K562 (cell line): ENCODE measurements around the gene GP2. TPM values are rescaled to one million over a fixed set of nuclear protein-coding genes. Genes with fewer than 3 reads are reported as not detected.

Source experiments
- EWSR1 ChIP-seq: fragments of 450-650 bp; IDR thresholded peaks from 2 replicates; pipeline ENCODE4 v1.6.1; 2018; ENCODE audit warnings: borderline replicate concordance, mild to moderate bottlenecking, low read depth, moderate library complexity; ENCODE audit not compliant: partially characterized antibody
- FOS ChIP-seq: IDR thresholded peaks from 3 replicates; pipeline ENCODE4 v1.6.1; 2011; ENCODE audit not compliant: insufficient read length; ENCODE audit errors: extremely low read depth
- L3MBTL2 ChIP-seq: fragments of 450-650 bp; IDR thresholded peaks from 2 replicates; pipeline ENCODE4 v1.6.1; 2016; ENCODE audit warnings: mild to moderate bottlenecking, moderate library complexity
- REST ChIP-seq, 2 experiments: fragments of 450-650 bp; formaldehyde crosslinking in 1 of 2; IDR thresholded peaks; 2 replicates each; pipeline versions ENCODE4 v1.4.0 to v1.6.1; 2014 to 2020; ENCODE audit warnings: mild to moderate bottlenecking in 2 of 2, borderline replicate concordance in 1 of 2, low read depth in 1 of 2
- TAF7 ChIP-seq: fragments of 450-650 bp; IDR thresholded peaks from 2 replicates; pipeline ENCODE4 v1.6.1; 2016; ENCODE audit warnings: missing genetic modification characterization, missing compliant biosample characterization
- USF2 ChIP-seq: sonication (generic); formaldehyde crosslinking; IDR thresholded peaks from 2 replicates; pipeline ENCODE4 v1.5.0; 2020; ENCODE audit warnings: missing genetic modification reagents
- ZNF133 ChIP-seq: fragments of 250-450 bp; sonication (Bioruptor Pico); IDR thresholded peaks from 2 replicates; pipeline ENCODE4 v1.4.0; 2020; ENCODE audit warnings: mild to moderate bottlenecking
- ZNF224 ChIP-seq: sonication (generic); formaldehyde crosslinking; IDR thresholded peaks from 2 replicates; pipeline ENCODE4 v1.8.0; 2022; ENCODE audit warnings: mild to moderate bottlenecking, missing genetic modification reagents
- ZNF274 ChIP-seq: IDR thresholded peaks from 2 replicates; pipeline ENCODE4 v1.6.1; 2011; ENCODE audit warnings: low read depth, mild to moderate bottlenecking, low read length, moderate library complexity, borderline replicate concordance
- ZZZ3 ChIP-seq: fragments of 450-650 bp; IDR thresholded peaks from 2 replicates; pipeline ENCODE4 v1.6.1; 2016; ENCODE audit warnings: antibody characterized with exemption, mild to moderate bottlenecking, moderate library complexity
- polyA plus RNA-seq, 8 experiments: library from polyadenylated mRNA; depleted of rRNA in 4 of 8; stranded (reverse) in 5 of 8; unstranded in 3 of 8; fragments of >200 nt; fragmentation: Nextera tagmentation in 2 of 8; fragmentation: Illumina TruSeq in 1 of 8; extraction: Ambion mirVana in 2 of 8; extraction: Trizol in 1 of 8; gene quantifications; 2 replicates each; pipeline versions ENCODE4 v1.2.1 to v1.2.3, GENCODE V29; 2011 to 2014; ENCODE audit warnings: inconsistent platforms in 1 of 8, missing spikeins in 1 of 8
- total RNA-seq, 7 experiments: library from RNA; depleted of rRNA in 6 of 7; stranded (reverse); fragments of >200 nt in 6 of 7; fragmentation: Illumina TruSeq in 2 of 7; extraction: Trizol in 2 of 7; gene quantifications; 2 replicates each; pipeline versions ENCODE4 v1.2.1 to v1.2.3, GENCODE V29; 2011 to 2021; ENCODE audit warnings: low replicate concordance in 1 of 7

The GP2 gene
- total and polyA plus RNA-seq, 9 of the 15 experiments (the other 6 are each of a cell fraction or from before 2014, with no cell fraction given): 5.9 TPM; not detected in 8

DNA sequence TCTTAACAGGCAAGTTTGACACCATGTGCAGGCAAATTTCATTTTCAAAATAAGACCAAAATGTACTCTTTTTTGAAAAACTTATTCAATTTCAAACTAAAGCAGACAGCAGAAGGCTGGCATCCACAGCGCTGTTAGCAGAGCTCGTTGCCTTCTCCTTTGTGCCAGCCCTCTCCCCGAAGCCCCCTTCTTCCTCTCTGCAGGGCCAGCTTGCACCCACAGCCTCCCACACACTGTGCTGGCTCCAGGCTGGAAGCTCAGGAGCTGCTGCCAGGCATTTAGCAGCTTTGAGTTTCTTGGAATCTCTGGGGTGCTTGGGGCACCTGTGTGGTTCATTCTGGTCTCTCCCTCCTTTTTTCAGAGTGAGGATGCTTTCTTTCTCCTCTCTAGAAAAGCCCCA is 37.7 kb downstream of the GP2 start (continued):
- TF ChIP-seq FOS (no peak), REST (IDR thresholded peaks at IDR 0.05; ENCODE audit: borderline replicate concordance) (no peak), REST (CRISPR knock-in tag; IDR thresholded peaks at IDR 0.05; ENCODE audit: low read depth) (no peak), ZNF133 (CRISPR knock-in tag) (no peak), EWSR1 (no peak), TAF7 (no peak), L3MBTL2 (no peak), ZZZ3 (no peak), USF2 (CRISPR knock-in tag) (no peak), ZNF224 (no peak), ZNF274 (no peak)
